Measurements from ENCODE around the gene CREBZF. TPM values are rescaled to one million over a fixed set of nuclear protein-coding genes. Genes with fewer than 3 reads are reported as not detected.

The CREBZF gene
- total and polyA plus RNA-seq, 9 of the 15 experiments (the other 6 are each of a cell fraction or from before 2014, with no cell fraction given), result 7.2 to 70.2 (median 40.5) TPM

- TF ChIP-seq DPF2 (IDR thresholded peaks at IDR 0.05) (peak; percentile 9; the same call in 1 of the 2 replicates), ZBTB12 (CRISPR knock-in tag; IDR thresholded peaks at IDR 0.05) (peak; percentile 80), PHF8 (IDR thresholded peaks at IDR 0.05; ENCODE audit: borderline replicate concordance, low read length) (peak; percentile 90), AFF1 (IDR thresholded peaks at IDR 0.05; ENCODE audit: low read depth in 1 of 2, partially characterized antibody in 2 of 2) (peak; percentile 38 to 63), SIN3B (IDR thresholded peaks at IDR 0.05; ENCODE audit: low read depth) (peak; percentile 94), ZNF444 (CRISPR knock-in tag; IDR thresholded peaks at IDR 0.05) (no peak), HMGN3 (IDR thresholded peaks at IDR 0.05; ENCODE audit: borderline replicate concordance, extremely low read depth, insufficient read length, low read depth, low read length) (peak; percentile 96), ETV1 (tag; conservative IDR thresholded peaks at IDR 0.05; ENCODE audit: low read depth) (peak; percentile 95), THRA (IDR thresholded peaks at IDR 0.05) (no peak), SAP30 (IDR thresholded peaks at IDR 0.05; ENCODE audit: borderline replicate concordance, insufficient read depth, low read depth, low read length, poor library complexity, severe bottlenecking) (peak; percentile 93), IRF1 (CRISPR knock-in tag; IDR thresholded peaks at IDR 0.05; ENCODE audit: borderline replicate concordance) (no peak), CBFA2T3 (IDR thresholded peaks at IDR 0.05) (peak; percentile 7; the same call in 1 of the 2 replicates), ELF1 (tag; IDR thresholded peaks at IDR 0.05) (peak; percentile 49), ID3 (CRISPR knock-in tag; IDR thresholded peaks at IDR 0.05) (no peak), ID3 (tag; IDR thresholded peaks at IDR 0.05) (peak; percentile 39; the same call in 1 of the 2 replicates), C11orf30 (IDR thresholded peaks at IDR 0.05; ENCODE audit: low read depth) (peak; percentile 92), KLF10 (CRISPR knock-in tag; IDR thresholded peaks at IDR 0.05) (no peak), XRCC5 (IDR thresholded peaks at IDR 0.05; ENCODE audit: low read depth, low read length) (0 out of 2 replicates have a peak, but pooled peaks have one; percentile 42), CEBPB (tag; IDR thresholded peaks at IDR 0.05) (peak; percentile 59), MTA1 (IDR thresholded peaks at IDR 0.05; ENCODE audit: borderline replicate concordance) (0 out of 2 replicates have a peak, but pooled peaks have one; percentile 36)
Observed at GRCh38 chr11:85647604-85648299, 17.2 kb downstream of the CREBZF start, which contains the start of gene TMEM126A (continued).

All from K562 (cell line).